ENCODE measurements around the gene DSP. TPM values are rescaled to one million over a fixed set of nuclear protein-coding genes. Genes with fewer than 3 reads are reported as not detected.

The DSP gene
- total RNA-seq, 1 donor from 2014 or later, result 109 TPM

DNA sequence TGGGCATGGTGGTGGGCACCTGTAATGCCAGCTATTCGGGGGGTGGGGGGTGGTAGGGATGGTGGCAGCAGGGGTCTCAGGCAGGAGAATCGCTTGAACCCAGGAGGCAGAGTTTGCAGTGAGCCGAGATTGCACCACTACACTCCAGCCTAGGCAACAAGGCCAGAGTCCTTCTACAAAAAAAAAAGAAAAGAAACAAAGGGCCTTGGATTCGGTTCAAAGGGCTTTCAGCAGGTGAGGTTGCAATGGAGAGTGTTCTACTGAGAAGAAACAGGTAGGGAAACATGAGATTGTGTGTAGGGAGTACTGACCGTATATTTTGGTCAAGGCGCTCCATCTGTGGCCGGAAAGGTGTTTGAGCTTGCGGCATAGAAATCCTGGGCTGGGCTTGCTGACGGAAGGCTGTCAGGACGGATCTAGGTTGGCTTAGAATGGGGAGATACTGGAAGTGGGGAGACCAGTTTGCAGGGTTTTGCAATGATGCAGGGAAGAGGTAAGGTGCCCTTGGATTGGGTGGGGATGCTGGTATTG lies 40.7 kb upstream of the DSP start:
- DNase-seq (ENCODE audit: low spot score), result no peak
- H3K9me3 Mint-ChIP-seq (ENCODE audit: unreplicated experiment), result no peaks in the 10 kb centered on the region
- H3K36me3 Mint-ChIP-seq (ENCODE audit: low read depth, unreplicated experiment), result no peaks in the 10 kb centered on the region
- no peak overlapping the region for H3K27ac Mint-ChIP-seq (ENCODE audit: unreplicated experiment)
- no peak overlapping the region for H3K4me3 Mint-ChIP-seq (ENCODE audit: unreplicated experiment)
- H3K27me3 Mint-ChIP-seq (ENCODE audit: unreplicated experiment), result peaks cover 6% of the 10 kb centered on the region
- TF ChIP-seq, protein P1, sequence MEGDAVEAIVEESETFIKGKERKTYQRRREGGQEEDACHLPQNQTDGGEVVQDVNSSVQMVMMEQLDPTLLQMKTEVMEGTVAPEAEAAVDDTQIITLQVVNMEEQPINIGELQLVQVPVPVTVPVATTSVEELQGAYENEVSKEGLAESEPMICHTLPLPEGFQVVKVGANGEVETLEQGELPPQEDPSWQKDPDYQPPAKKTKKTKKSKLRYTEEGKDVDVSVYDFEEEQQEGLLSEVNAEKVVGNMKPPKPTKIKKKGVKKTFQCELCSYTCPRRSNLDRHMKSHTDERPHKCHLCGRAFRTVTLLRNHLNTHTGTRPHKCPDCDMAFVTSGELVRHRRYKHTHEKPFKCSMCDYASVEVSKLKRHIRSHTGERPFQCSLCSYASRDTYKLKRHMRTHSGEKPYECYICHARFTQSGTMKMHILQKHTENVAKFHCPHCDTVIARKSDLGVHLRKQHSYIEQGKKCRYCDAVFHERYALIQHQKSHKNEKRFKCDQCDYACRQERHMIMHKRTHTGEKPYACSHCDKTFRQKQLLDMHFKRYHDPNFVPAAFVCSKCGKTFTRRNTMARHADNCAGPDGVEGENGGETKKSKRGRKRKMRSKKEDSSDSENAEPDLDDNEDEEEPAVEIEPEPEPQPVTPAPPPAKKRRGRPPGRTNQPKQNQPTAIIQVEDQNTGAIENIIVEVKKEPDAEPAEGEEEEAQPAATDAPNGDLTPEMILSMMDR (IDR thresholded peaks at IDR 0.05; ENCODE audit: unreplicated experiment), result no peak
- H3K4me1 Mint-ChIP-seq (ENCODE audit: unreplicated experiment), result peaks cover 2% of the 10 kb centered on the region

DNA sequence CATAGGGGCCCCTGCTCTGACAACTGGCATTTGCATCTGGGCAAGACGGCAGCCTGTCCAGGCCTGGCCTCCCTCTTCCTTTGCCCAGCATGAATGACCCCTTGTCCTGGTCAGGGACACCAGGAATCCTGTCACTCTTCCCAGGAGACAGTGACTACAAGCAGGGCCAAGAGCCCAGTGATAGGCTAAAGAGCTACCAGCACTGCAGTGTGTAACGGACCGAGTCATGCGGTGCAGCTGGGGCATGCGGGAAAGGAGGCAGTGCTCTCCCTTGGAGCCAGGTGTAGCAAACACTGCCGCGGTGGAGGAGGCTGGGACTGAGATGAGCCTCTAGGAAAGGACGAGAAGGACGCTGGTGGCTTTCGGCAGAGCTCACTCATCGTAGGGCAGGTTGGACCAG lies 38.7 kb upstream of the DSP start:
- Mint-ChIP-seq H3K4me3 (ENCODE audit: unreplicated experiment) (no peak overlapping the region), H3K9me3 (ENCODE audit: unreplicated experiment) (no peaks in the 10 kb centered on the region), H3K36me3 (ENCODE audit: low read depth, unreplicated experiment) (no peaks in the 10 kb centered on the region), H3K27ac (ENCODE audit: unreplicated experiment) (no peak overlapping the region), H3K4me1 (ENCODE audit: unreplicated experiment) (peaks cover 2% of the 10 kb centered on the region), H3K27me3 (ENCODE audit: unreplicated experiment) (peaks cover 6% of the 10 kb centered on the region)
- DNase-seq (ENCODE audit: low spot score), result no peak
- TF ChIP-seq, protein P1 (IDR thresholded peaks at IDR 0.05; ENCODE audit: unreplicated experiment), result no peak

DNA sequence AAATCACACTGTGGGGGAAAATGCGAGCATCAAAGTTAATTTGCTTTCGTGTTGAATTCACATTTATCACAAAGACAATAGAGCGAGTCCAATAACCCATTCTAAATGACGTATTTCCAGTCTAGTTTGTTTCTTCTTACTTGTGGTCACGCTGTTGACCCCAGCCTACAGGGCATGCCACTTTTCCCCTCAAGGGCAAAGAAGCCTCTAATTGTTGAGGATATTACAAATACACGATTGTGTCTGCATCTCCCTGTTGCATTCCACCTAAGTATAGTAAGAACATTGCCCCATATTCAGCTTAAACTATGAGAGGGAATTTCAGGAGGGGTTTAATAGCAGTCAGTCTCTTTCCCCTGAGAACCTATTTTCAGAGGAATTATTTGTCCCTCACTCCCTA lies 37.4 kb upstream of the DSP start:
- TF ChIP-seq, protein P1 (IDR thresholded peaks at IDR 0.05; ENCODE audit: unreplicated experiment), result no peak
- H3K4me1 Mint-ChIP-seq (ENCODE audit: unreplicated experiment), result peaks cover 2% of the 10 kb centered on the region
- H3K4me3 Mint-ChIP-seq (ENCODE audit: unreplicated experiment), result no peak overlapping the region
- no peak overlapping the region for H3K27ac Mint-ChIP-seq (ENCODE audit: unreplicated experiment)
- no peaks in the 10 kb centered on the region for H3K36me3 Mint-ChIP-seq (ENCODE audit: low read depth, unreplicated experiment)
- no peak for DNase-seq (ENCODE audit: low spot score)
- H3K27me3 Mint-ChIP-seq (ENCODE audit: unreplicated experiment), result peaks cover 6% of the 10 kb centered on the region
- no peaks in the 10 kb centered on the region for H3K9me3 Mint-ChIP-seq (ENCODE audit: unreplicated experiment)

DNA sequence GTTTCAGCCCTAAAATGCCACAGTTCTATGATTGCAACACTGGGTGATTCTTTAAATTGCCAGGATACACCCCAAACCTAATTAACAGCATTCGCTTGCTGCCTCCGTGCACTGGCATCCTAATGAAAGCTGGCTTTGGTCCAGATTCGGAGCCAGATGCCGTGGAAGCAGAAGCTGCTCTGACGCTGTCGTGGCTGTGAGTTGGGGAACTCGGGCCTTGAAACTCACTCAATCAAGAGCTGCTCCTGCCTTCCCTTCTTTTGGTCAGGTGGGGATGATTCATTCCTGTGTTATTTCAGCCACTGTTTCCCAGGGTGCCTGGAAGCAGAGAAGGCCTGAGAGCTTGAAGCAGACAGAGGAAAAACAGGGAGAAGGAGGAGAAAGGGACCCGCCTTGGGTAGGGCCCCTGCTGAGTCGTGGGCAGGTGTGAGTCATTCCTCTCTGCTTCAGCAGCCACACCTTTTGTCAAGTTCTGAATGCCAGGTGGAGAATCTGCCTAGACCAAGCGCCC lies 36.2 kb upstream of the DSP start:
- H3K4me1 Mint-ChIP-seq (ENCODE audit: unreplicated experiment), result peaks cover 2% of the 10 kb centered on the region
- no peak for DNase-seq (ENCODE audit: low spot score)
- H3K4me3 Mint-ChIP-seq (ENCODE audit: unreplicated experiment), result peak overlapping the region; percentile 32
- peaks cover 6% of the 10 kb centered on the region for H3K27me3 Mint-ChIP-seq (ENCODE audit: unreplicated experiment)
- no peaks in the 10 kb centered on the region for H3K9me3 Mint-ChIP-seq (ENCODE audit: unreplicated experiment)
- TF ChIP-seq, protein P1 (IDR thresholded peaks at IDR 0.05; ENCODE audit: unreplicated experiment), result no peak
- no peak overlapping the region for H3K27ac Mint-ChIP-seq (ENCODE audit: unreplicated experiment)
- H3K36me3 Mint-ChIP-seq (ENCODE audit: low read depth, unreplicated experiment), result no peaks in the 10 kb centered on the region

DNA sequence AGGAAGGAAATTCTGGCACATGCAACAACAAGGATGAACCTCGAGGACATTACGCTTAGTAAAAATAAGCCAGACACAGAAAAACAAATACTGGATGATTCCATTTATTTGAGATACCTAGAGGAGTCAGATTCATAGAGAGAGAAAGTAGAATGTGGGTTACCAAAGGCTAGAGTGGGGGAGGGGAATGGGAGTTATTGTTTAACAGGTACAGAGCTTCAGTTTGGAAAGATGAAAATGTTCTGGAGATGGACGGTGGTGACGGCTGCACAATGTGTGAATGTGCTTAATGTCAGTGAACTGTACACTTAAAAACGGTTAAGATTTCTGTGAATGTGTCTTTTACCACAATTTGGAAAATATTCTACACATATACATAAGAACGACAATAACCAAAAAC lies 33.9 kb upstream of the DSP start:
- H3K27me3 Mint-ChIP-seq (ENCODE audit: unreplicated experiment), result no peaks in the 10 kb centered on the region
- H3K27ac Mint-ChIP-seq (ENCODE audit: unreplicated experiment), result no peak overlapping the region
- TF ChIP-seq, protein P1 (IDR thresholded peaks at IDR 0.05; ENCODE audit: unreplicated experiment), result no peak
- H3K9me3 Mint-ChIP-seq (ENCODE audit: unreplicated experiment), result no peaks in the 10 kb centered on the region
- no peaks in the 10 kb centered on the region for H3K36me3 Mint-ChIP-seq (ENCODE audit: low read depth, unreplicated experiment)
- H3K4me3 Mint-ChIP-seq (ENCODE audit: unreplicated experiment), result no peak overlapping the region
- no peak for DNase-seq (ENCODE audit: low spot score)
- peaks cover 2% of the 10 kb centered on the region for H3K4me1 Mint-ChIP-seq (ENCODE audit: unreplicated experiment)
